Muscle of back (tissue), 11 donors: ENCODE results near the gene MKKS. TPM values are rescaled to one million over a fixed set of nuclear protein-coding genes. Genes with fewer than 3 reads are reported as not detected.
"Not testable (repeated sequence)": the region's sequence is repeated elsewhere in the genome, so short reads cannot be mapped to it uniquely, and the experiment has no call there.

ENCODE experiments used
- DNase-seq, 3 donors: peaks; one replicate each; pipeline versions ENCODE4 v3.0.0 to v3.0.0-alpha.2; 2013
- polyA plus RNA-seq, 10 donors: library from polyadenylated mRNA; unstranded; fragments of 120-200 nt; gene quantifications; one replicate each; pipeline ENCODE4 v1.2.1, GENCODE V29; 2013; ENCODE audit not compliant: insufficient read length in 10 of 10

MKKS gene
- polyA plus RNA-seq, 10 donors, result 16.9 to 23.2 (median 20.4) TPM

GRCh38 chr20:10417218-10417617 is 16.8 kb downstream of the MKKS start:
- not testable (repeated sequence) for DNase-seq

- DNase-seq, result no peak
These were observed 18.9 kb downstream of the MKKS start for GRCh38 chr20:10415013-10415650.

GRCh38 chr20:10412591-10413408 is 21.2 kb downstream of the MKKS start:
- no peak for DNase-seq

- no peak for DNase-seq
These were observed 22.3 kb downstream of the MKKS start for GRCh38 chr20:10411673-10412072.

GRCh38 chr20:10408108-10408813 is 25.8 kb downstream of the MKKS start:
- DNase-seq, result no peak

- no peak for DNase-seq
These were observed 29.0 kb downstream of the MKKS start for GRCh38 chr20:10404959-10405530.

- no peak for DNase-seq
These were observed 29.9 kb downstream of the MKKS start for GRCh38 chr20:10404023-10404628.

- DNase-seq, result peak in 2 of 3 donors; percentile 51 to 52
These were observed 30.9 kb downstream of the MKKS start for GRCh38 chr20:10402938-10403608.

- no peak for DNase-seq
These were observed 35.1 kb downstream of the MKKS start for GRCh38 chr20:10398834-10399369.

GRCh38 chr20:10394752-10395151 is 39.3 kb downstream of the MKKS start:
- DNase-seq, result not testable (repeated sequence)

GRCh38 chr20:10390709-10391108 is 43.3 kb downstream of the MKKS start:
- no peak for DNase-seq

GRCh38 chr20:10388597-10388996 is 45.4 kb downstream of the MKKS start:
- DNase-seq, result no peak

- no peak for DNase-seq
These were observed 46.3 kb downstream of the MKKS start for GRCh38 chr20:10387686-10388085.

- no peak for DNase-seq
These were observed 48.0 kb downstream of the MKKS start for GRCh38 chr20:10385850-10386544.

GRCh38 chr20:10381477-10381876 is 52.5 kb downstream of the MKKS start:
- no peak for DNase-seq

GRCh38 chr20:10379761-10380160 is 54.3 kb downstream of the MKKS start:
- no peak for DNase-seq

GRCh38 chr20:10376270-10377075 is 57.5 kb downstream of the MKKS start:
- DNase-seq, result peak in 1 of 3 donors; percentile 24

- DNase-seq, result no peak
These were observed 58.8 kb downstream of the MKKS start for GRCh38 chr20:10375191-10375590.

GRCh38 chr20:10374036-10374435 is 60.0 kb downstream of the MKKS start:
- DNase-seq, result no peak
